HepG2 (cell line): ENCODE measurements around the gene AJUBA. TPM values are rescaled to one million over a fixed set of nuclear protein-coding genes. Genes with fewer than 3 reads are reported as not detected.

Experiments used
- DPF2 ChIP-seq: sonication (generic); formaldehyde crosslinking; IDR thresholded peaks from 2 replicates; pipeline ENCODE4 v1.4.0; 2020; ENCODE audit warnings: mild to moderate bottlenecking, low read depth, missing genetic modification reagents, borderline replicate concordance
- KDM5B ChIP-seq: sonication (generic); formaldehyde crosslinking; IDR thresholded peaks from 2 replicates; pipeline ENCODE4 v1.4.0; 2020; ENCODE audit warnings: missing genetic modification reagents, mild to moderate bottlenecking, borderline replicate concordance
- KLF6 ChIP-seq: IDR thresholded peaks from 2 replicates; pipeline ENCODE4 v1.8.0; 2016; ENCODE audit warnings: missing biosample characterization, missing genetic modification reagents
- PAX8 ChIP-seq: sonication (generic); formaldehyde crosslinking; IDR thresholded peaks from 2 replicates; pipeline ENCODE4 v1.8.0; 2022; ENCODE audit warnings: mild to moderate bottlenecking, missing genetic modification reagents, borderline replicate concordance
- PRDM4 ChIP-seq: sonication (generic); formaldehyde crosslinking; IDR thresholded peaks from 2 replicates; pipeline ENCODE4 v1.9.0; 2021; ENCODE audit warnings: missing genetic modification reagents, borderline replicate concordance
- SMC3 ChIP-seq: IDR thresholded peaks from 2 replicates; pipeline ENCODE4 v1.6.1; 2011; ENCODE audit warnings: low read length, improper control_type of control experiment
- SPEN ChIP-seq: sonication (generic); formaldehyde crosslinking; IDR thresholded peaks from 2 replicates; pipeline ENCODE4 v1.5.1; 2020; ENCODE audit warnings: low read depth, mild to moderate bottlenecking, missing genetic modification reagents
- ZNF281 ChIP-seq: sonication (generic); formaldehyde crosslinking; IDR thresholded peaks from 2 replicates; pipeline ENCODE4 v1.4.0; 2020; ENCODE audit warnings: missing genetic modification reagents, borderline replicate concordance
- ZNF816 ChIP-seq: sonication (generic); formaldehyde crosslinking; IDR thresholded peaks from 2 replicates; pipeline ENCODE4 v1.8.0; 2022; ENCODE audit warnings: missing genetic modification reagents, mild to moderate bottlenecking, borderline replicate concordance
- ZNF83 ChIP-seq: sonication (generic); formaldehyde crosslinking; IDR thresholded peaks from 2 replicates; pipeline ENCODE4 v1.4.0; 2020; ENCODE audit warnings: missing genetic modification reagents, mild to moderate bottlenecking, borderline replicate concordance
- ZNF891 ChIP-seq: sonication (generic); formaldehyde crosslinking; IDR thresholded peaks from 2 replicates; pipeline ENCODE4 v1.5.0; 2020; ENCODE audit warnings: mild to moderate bottlenecking, missing genetic modification reagents
- polyA plus RNA-seq, 8 experiments: library from polyadenylated mRNA; depleted of rRNA in 3 of 8; stranded (reverse) in 7 of 8; unstranded in 1 of 8; fragments of >200 nt; fragmentation: Illumina TruSeq in 4 of 8; extraction: Trizol in 4 of 8; gene quantifications; 2 replicates each; pipeline versions ENCODE4 v1.2.1 to v1.2.3, GENCODE V29; 2011 to 2016; ENCODE audit warnings: low read depth in 4 of 8, missing spikeins in 1 of 8, mixed read lengths in 1 of 8; ENCODE audit not compliant: insufficient read depth in 1 of 8
- total RNA-seq, 5 experiments: library from RNA; depleted of rRNA; stranded (reverse); fragments of >200 nt; fragmentation: Illumina TruSeq; extraction: Trizol; gene quantifications; 2 replicates each; pipeline ENCODE4 v1.2.3, GENCODE V29; 2016; ENCODE audit warnings: low read depth in 1 of 5
- TF ChIP-seq, protein P1 (sequence below): sonication (generic); formaldehyde crosslinking; IDR thresholded peaks from 2 replicates; pipeline ENCODE4 v1.5.0; 2020; ENCODE audit warnings: mild to moderate bottlenecking, missing genetic modification reagents, borderline replicate concordance
- TF ChIP-seq, protein P2 (sequence below): IDR thresholded peaks from 2 replicates; pipeline ENCODE4 v1.6.1; 2016; ENCODE audit warnings: mild to moderate bottlenecking

AJUBA gene
- total and polyA plus RNA-seq, 2 of the 13 experiments (the other 11 are each of a cell fraction or from before 2014, with no cell fraction given) = 157 to 241 TPM

- TF ChIP-seq, protein P1, sequence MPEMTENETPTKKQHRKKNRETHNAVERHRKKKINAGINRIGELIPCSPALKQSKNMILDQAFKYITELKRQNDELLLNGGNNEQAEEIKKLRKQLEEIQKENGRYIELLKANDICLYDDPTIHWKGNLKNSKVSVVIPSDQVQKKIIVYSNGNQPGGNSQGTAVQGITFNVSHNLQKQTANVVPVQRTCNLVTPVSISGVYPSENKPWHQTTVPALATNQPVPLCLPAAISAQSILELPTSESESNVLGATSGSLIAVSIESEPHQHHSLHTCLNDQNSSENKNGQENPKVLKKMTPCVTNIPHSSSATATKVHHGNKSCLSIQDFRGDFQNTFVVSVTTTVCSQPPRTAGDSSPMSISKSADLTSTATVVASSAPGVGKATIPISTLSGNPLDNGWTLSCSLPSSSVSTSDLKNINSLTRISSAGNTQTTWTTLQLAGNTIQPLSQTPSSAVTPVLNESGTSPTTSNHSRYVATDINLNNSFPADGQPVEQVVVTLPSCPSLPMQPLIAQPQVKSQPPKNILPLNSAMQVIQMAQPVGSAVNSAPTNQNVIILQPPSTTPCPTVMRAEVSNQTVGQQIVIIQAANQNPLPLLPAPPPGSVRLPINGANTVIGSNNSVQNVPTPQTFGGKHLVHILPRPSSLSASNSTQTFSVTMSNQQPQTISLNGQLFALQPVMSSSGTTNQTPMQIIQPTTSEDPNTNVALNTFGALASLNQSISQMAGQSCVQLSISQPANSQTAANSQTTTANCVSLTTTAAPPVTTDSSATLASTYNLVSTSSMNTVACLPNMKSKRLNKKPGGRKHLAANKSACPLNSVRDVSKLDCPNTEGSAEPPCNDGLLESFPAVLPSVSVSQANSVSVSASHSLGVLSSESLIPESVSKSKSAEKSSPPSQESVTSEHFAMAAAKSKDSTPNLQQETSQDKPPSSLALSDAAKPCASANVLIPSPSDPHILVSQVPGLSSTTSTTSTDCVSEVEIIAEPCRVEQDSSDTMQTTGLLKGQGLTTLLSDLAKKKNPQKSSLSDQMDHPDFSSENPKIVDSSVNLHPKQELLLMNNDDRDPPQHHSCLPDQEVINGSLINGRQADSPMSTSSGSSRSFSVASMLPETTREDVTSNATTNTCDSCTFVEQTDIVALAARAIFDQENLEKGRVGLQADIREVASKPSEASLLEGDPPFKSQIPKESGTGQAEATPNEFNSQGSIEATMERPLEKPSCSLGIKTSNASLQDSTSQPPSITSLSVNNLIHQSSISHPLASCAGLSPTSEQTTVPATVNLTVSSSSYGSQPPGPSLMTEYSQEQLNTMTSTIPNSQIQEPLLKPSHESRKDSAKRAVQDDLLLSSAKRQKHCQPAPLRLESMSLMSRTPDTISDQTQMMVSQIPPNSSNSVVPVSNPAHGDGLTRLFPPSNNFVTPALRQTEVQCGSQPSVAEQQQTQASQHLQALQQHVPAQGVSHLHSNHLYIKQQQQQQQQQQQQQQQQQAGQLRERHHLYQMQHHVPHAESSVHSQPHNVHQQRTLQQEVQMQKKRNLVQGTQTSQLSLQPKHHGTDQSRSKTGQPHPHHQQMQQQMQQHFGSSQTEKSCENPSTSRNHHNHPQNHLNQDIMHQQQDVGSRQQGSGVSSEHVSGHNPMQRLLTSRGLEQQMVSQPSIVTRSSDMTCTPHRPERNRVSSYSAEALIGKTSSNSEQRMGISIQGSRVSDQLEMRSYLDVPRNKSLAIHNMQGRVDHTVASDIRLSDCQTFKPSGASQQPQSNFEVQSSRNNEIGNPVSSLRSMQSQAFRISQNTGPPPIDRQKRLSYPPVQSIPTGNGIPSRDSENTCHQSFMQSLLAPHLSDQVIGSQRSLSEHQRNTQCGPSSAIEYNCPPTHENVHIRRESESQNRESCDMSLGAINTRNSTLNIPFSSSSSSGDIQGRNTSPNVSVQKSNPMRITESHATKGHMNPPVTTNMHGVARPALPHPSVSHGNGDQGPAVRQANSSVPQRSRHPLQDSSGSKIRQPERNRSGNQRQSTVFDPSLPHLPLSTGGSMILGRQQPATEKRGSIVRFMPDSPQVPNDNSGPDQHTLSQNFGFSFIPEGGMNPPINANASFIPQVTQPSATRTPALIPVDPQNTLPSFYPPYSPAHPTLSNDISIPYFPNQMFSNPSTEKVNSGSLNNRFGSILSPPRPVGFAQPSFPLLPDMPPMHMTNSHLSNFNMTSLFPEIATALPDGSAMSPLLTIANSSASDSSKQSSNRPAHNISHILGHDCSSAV (CRISPR knock-in tag) = 0 out of 2 replicates have a peak, but pooled peaks have one; percentile 86
- TF ChIP-seq ZNF281 (CRISPR knock-in tag) = no peak
- no peak for TF ChIP-seq ZNF816 (CRISPR knock-in tag)
- TF ChIP-seq, protein P2, sequence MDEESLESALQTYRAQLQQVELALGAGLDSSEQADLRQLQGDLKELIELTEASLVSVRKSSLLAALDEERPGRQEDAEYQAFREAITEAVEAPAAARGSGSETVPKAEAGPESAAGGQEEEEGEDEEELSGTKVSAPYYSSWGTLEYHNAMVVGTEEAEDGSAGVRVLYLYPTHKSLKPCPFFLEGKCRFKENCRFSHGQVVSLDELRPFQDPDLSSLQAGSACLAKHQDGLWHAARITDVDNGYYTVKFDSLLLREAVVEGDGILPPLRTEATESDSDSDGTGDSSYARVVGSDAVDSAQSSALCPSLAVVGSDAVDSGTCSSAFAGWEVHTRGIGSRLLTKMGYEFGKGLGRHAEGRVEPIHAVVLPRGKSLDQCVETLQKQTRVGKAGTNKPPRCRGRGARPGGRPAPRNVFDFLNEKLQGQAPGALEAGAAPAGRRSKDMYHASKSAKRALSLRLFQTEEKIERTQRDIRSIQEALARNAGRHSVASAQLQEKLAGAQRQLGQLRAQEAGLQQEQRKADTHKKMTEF = no peak
- no peak for TF ChIP-seq PRDM4 (CRISPR knock-in tag)
- peak; percentile 7; the same call in 1 of the 2 replicates for TF ChIP-seq SPEN (CRISPR knock-in tag)
- TF ChIP-seq ZNF83 (CRISPR knock-in tag) = peak; percentile 58; the same call in 1 of the 2 replicates
- no peak for TF ChIP-seq KLF6 (CRISPR knock-in tag)
- no peak for TF ChIP-seq SMC3
- no peak for TF ChIP-seq KDM5B
- no peak for TF ChIP-seq DPF2 (CRISPR knock-in tag)
- no peak for TF ChIP-seq ZNF891
- TF ChIP-seq PAX8 (CRISPR knock-in tag) = no peak
Measured at GRCh38 chr14:22985894-22986507, 3.6 kb upstream of the AJUBA start (continued).
